Hematopoietic multipotent progenitor cell treated with erythropoietin and hydrocortisone succinate and interleukin-3 and kit ligand, for 15 days (in vitro differentiated cells): ENCODE results near the gene CLEC3B.
"Not testable (repeated sequence)": the region's sequence is repeated elsewhere in the genome, so short reads cannot be mapped to it uniquely, and the experiment has no call there.

Source experiments
- DNase-seq: peaks from one replicate; pipeline ENCODE4 v3.0.0-alpha.2; 2015; ENCODE audit warnings: low spot score

The CLEC3B gene

GRCh38 chr3:45066109-45066801 lies 40.2 kb downstream of the CLEC3B start:
- DNase-seq: no peak

GRCh38 chr3:45067486-45067885 lies 41.4 kb downstream of the CLEC3B start:
- DNase-seq: no peak

- no peak for DNase-seq
Measured at GRCh38 chr3:45067941-45068340, 41.8 kb downstream of the CLEC3B start.

GRCh38 chr3:45071075-45071474 lies 45.0 kb downstream of the CLEC3B start:
- no peak for DNase-seq

- DNase-seq: no peak
Measured at GRCh38 chr3:45075821-45076625, 49.9 kb downstream of the CLEC3B start.

DNA sequence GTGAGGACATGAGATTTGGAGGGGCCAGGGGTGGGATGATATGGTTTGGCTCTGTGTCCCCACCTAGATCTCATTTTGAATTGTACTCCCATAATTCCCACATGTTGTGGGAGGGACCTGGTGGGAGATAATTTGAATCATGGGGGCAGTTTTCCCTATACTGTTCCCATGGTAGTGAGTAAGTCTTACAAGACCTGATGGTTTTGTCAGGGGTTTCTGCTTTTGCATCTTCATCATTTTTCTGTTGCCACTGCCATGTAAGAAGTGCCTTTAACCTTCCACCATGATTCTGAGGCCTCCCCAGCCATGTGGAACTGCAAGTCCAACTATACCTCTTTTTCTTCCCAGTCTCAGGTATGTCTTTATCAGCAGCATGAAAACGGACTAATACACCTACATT lies 52.2 kb downstream of the CLEC3B start:
- not testable (repeated sequence) for DNase-seq

- no peak for DNase-seq
Measured at GRCh38 chr3:45078910-45079522, 52.9 kb downstream of the CLEC3B start.

- DNase-seq: no peak
Measured at GRCh38 chr3:45079715-45080114, 53.6 kb downstream of the CLEC3B start.

DNA sequence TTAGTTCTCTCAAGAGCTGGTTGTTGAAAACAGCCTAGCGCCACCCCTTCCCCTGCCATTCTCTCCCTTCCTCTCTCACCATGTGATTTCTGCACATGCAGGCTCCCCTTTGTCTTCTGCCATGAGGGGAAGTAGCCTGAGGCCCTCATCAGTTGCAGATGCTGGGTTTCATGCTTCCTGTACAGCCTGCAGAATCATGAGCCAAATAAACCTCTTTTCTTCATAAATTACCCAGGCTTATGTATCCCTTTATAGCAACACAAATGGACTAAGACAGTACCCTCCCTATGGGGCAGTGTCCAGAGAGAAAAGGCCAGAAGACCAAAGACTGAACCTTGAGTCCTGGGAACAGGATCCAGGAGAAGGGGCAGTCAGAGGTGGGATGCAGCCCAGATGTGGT lies 54.7 kb downstream of the CLEC3B start:
- no peak for DNase-seq

- no peak for DNase-seq
Measured at GRCh38 chr3:45081506-45082141, 55.5 kb downstream of the CLEC3B start.

DNA sequence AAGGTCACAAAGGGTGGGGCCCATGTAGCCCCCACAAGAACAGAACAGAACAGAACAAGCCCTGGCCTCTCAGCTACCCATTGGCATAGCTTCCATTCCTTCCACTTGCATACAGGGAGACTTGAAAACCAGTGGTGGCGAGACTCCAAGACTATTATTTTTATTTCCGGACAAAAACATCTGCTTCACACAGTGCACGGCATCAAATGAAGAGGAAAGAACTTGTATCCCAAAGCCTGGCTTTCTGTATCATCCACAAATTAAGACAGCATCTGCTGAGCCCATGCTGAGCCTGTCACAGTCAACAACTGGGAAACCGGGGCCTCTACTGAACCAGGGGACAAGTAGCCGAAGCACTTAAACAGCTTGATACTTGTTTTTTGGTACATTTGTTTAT lies 56.0 kb downstream of the CLEC3B start:
- no peak for DNase-seq

GRCh38 chr3:45083023-45083422 lies 56.9 kb downstream of the CLEC3B start:
- no peak for DNase-seq

GRCh38 chr3:45084361-45084760 lies 58.3 kb downstream of the CLEC3B start:
- DNase-seq: no peak

- no peak for DNase-seq
Measured at GRCh38 chr3:45084820-45085816, 59.0 kb downstream of the CLEC3B start.
